Measurements from ENCODE around the gene RAB11FIP5. TPM values are rescaled to one million over a fixed set of nuclear protein-coding genes. Genes with fewer than 3 reads are reported as not detected.

The RAB11FIP5 gene
- total and polyA plus RNA-seq, 4 experiments from 2014 or later = 6.4 to 12.8 (median 11.2) TPM

- Mint-ChIP-seq H3K27ac (peak overlapping the region in 3 of 7 donors; percentile 6 to 80 (median 37)), H3K9me3 (no peaks in the 10 kb centered on the region), H3K4me1 (peaks cover 0 to 4% (median 0%) of the 10 kb centered on the region in 4 donors), H3K4me3 (no peak overlapping the region), H3K36me3 (peaks cover 0 to 3% of the 10 kb centered on the region in 2 donors), H3K27me3 (no peaks in the 10 kb centered on the region)
- ChIA-PET POLR2A (ENCODE audit: partially characterized antibody) (interaction anchor here (0.9 kb wide), 1 partner anchor 134 kb away, joined by 3 read pairs; no protein-coding TSS in a partner anchor), CTCF (ENCODE audit: partially characterized antibody) (interaction anchor here (0.8 to 3.2 kb wide), 3 partner anchors 9 to 99 kb away, joined by 3 to 10 read pairs (median 3); no protein-coding TSS in a partner anchor)
- H3K4me3 ChIP-seq (ENCODE audit: low read length in 2 of 2) = no peak overlapping the region
- DNase-seq = no peak
- no peaks in the 10 kb centered on the region for H3K4me1 ChIP-seq (ENCODE audit: insufficient read depth, low read length)
- H3K27me3 ChIP-seq (ENCODE audit: insufficient read depth, low read length) = no peaks in the 10 kb centered on the region
- no peaks in the 10 kb centered on the region for H3K9me3 ChIP-seq (ENCODE audit: control insufficient read depth in 1 of 2, low read length in 2 of 2)
- H3K36me3 ChIP-seq (ENCODE audit: insufficient read depth, low read length) = no peaks in the 10 kb centered on the region
- no peak overlapping the region for H3K27ac ChIP-seq (ENCODE audit: low read depth, low read length)
- intact Hi-C loops (cut with micrococcal nuclease) = no loop called here
Measured at GRCh38 chr2:73078457-73079411, 34.0 kb downstream of the RAB11FIP5 start.

- Histone ChIP-seq H3K4me3 (ENCODE audit: low read length in 2 of 2) (no peak overlapping the region), H3K36me3 (ENCODE audit: insufficient read depth, low read length) (no peaks in the 10 kb centered on the region), H3K27ac (ENCODE audit: low read depth, low read length) (no peak overlapping the region), H3K27me3 (ENCODE audit: insufficient read depth, low read length) (no peaks in the 10 kb centered on the region), H3K4me1 (ENCODE audit: insufficient read depth, low read length) (no peaks in the 10 kb centered on the region), H3K9me3 (ENCODE audit: control insufficient read depth in 1 of 2, low read length in 2 of 2) (no peaks in the 10 kb centered on the region)
- peaks cover 0 to 12% (median 0%) of the 10 kb centered on the region in 4 donors for H3K4me1 Mint-ChIP-seq
- no peak overlapping the region for H3K27ac Mint-ChIP-seq
- peaks cover 0 to 3% of the 10 kb centered on the region in 2 donors for H3K36me3 Mint-ChIP-seq
- intact Hi-C loops (cut with micrococcal nuclease) = no loop called here
- ChIA-PET CTCF (ENCODE audit: partially characterized antibody) (interaction anchor here (2.0 kb wide), 1 partner anchor 8 kb away, joined by 7 read pairs; no protein-coding TSS in a partner anchor), POLR2A (ENCODE audit: partially characterized antibody) (no interaction called here)
- no peaks in the 10 kb centered on the region for H3K27me3 Mint-ChIP-seq
- no peak for DNase-seq
- H3K9me3 Mint-ChIP-seq = no peaks in the 10 kb centered on the region
- no peak overlapping the region for H3K4me3 Mint-ChIP-seq
Measured at GRCh38 chr2:73077424-73077795, 35.3 kb downstream of the RAB11FIP5 start.

- CTCF ChIA-PET (ENCODE audit: partially characterized antibody) = interaction anchor here (2.0 kb wide), 1 partner anchor 9 kb away, joined by 7 read pairs; no protein-coding TSS in a partner anchor
- Histone ChIP-seq H3K9me3 (ENCODE audit: control insufficient read depth in 1 of 2, low read length in 2 of 2) (no peaks in the 10 kb centered on the region), H3K36me3 (ENCODE audit: insufficient read depth, low read length) (no peaks in the 10 kb centered on the region), H3K27ac (ENCODE audit: low read depth, low read length) (no peak overlapping the region), H3K27me3 (ENCODE audit: insufficient read depth, low read length) (no peaks in the 10 kb centered on the region), H3K4me1 (ENCODE audit: insufficient read depth, low read length) (peaks cover 4% of the 10 kb centered on the region), H3K4me3 (ENCODE audit: low read length in 2 of 2) (no peak overlapping the region)
- Mint-ChIP-seq H3K9me3 (no peaks in the 10 kb centered on the region), H3K27me3 (no peaks in the 10 kb centered on the region), H3K4me3 (no peak overlapping the region), H3K4me1 (peaks cover 3 to 18% (median 4%) of the 10 kb centered on the region in 4 donors), H3K27ac (peak overlapping the region in 2 of 7 donors; percentile 7 to 82), H3K36me3 (peaks cover 0 to 6% of the 10 kb centered on the region in 2 donors)
- intact Hi-C loops (cut with micrococcal nuclease) = no loop called here
- no peak for DNase-seq
- POLR2A ChIA-PET (ENCODE audit: partially characterized antibody) = no interaction called here
Measured at GRCh38 chr2:73076701-73077423, 35.9 kb downstream of the RAB11FIP5 start.

- POLR2A ChIA-PET (ENCODE audit: partially characterized antibody) = no interaction called here
- no peak overlapping the region for H3K4me3 Mint-ChIP-seq
- H3K36me3 Mint-ChIP-seq = peaks cover 0 to 11% of the 10 kb centered on the region in 2 donors
- DNase-seq = no peak
- H3K9me3 ChIP-seq (ENCODE audit: control insufficient read depth in 1 of 2, low read length in 2 of 2) = no peaks in the 10 kb centered on the region
- H3K27ac ChIP-seq (ENCODE audit: low read depth, low read length) = no peak overlapping the region
- no peaks in the 10 kb centered on the region for H3K27me3 Mint-ChIP-seq
- H3K4me3 ChIP-seq (ENCODE audit: low read length in 2 of 2) = no peak overlapping the region
- CTCF ChIA-PET (ENCODE audit: partially characterized antibody) = interaction anchor here (2.0 kb wide), 2 partner anchors 10 kb away, joined by 7 to 8 read pairs; no protein-coding TSS in a partner anchor
- intact Hi-C loops (cut with micrococcal nuclease) = no loop called here
- H3K4me1 Mint-ChIP-seq = peaks cover 5 to 24% (median 7%) of the 10 kb centered on the region in 4 donors
- peaks cover 6% of the 10 kb centered on the region for H3K4me1 ChIP-seq (ENCODE audit: insufficient read depth, low read length)
- no peaks in the 10 kb centered on the region for H3K9me3 Mint-ChIP-seq
- no peaks in the 10 kb centered on the region for H3K27me3 ChIP-seq (ENCODE audit: insufficient read depth, low read length)
- H3K27ac Mint-ChIP-seq = peak overlapping the region in 2 of 7 donors; percentile 7 to 12
- no peaks in the 10 kb centered on the region for H3K36me3 ChIP-seq (ENCODE audit: insufficient read depth, low read length)
Measured at GRCh38 chr2:73075477-73076373, 37.0 kb downstream of the RAB11FIP5 start.

GRCh38 chr2:73074110-73075069 lies 38.4 kb downstream of the RAB11FIP5 start:
- Mint-ChIP-seq H3K4me1 (peaks cover 14 to 35% (median 15%) of the 10 kb centered on the region in 4 donors), H3K4me3 (no peak overlapping the region), H3K9me3 (no peaks in the 10 kb centered on the region), H3K27ac (peak overlapping the region in 1 of 7 donors; percentile 25), H3K36me3 (peaks cover 0 to 11% of the 10 kb centered on the region in 2 donors), H3K27me3 (peaks cover 0 to 1% of the 10 kb centered on the region in 2 donors)
- peaks cover 14% of the 10 kb centered on the region for H3K4me1 ChIP-seq (ENCODE audit: insufficient read depth, low read length)
- H3K27ac ChIP-seq (ENCODE audit: low read depth, low read length) = no peak overlapping the region
- ChIA-PET CTCF (ENCODE audit: partially characterized antibody) (interaction anchor here (2.0 to 2.6 kb wide), 2 partner anchors 11 to 103 kb away, joined by 8 to 15 read pairs; no protein-coding TSS in a partner anchor), POLR2A (ENCODE audit: partially characterized antibody) (no interaction called here)
- H3K4me3 ChIP-seq (ENCODE audit: low read length in 2 of 2) = no peak overlapping the region
- no peaks in the 10 kb centered on the region for H3K9me3 ChIP-seq (ENCODE audit: control insufficient read depth in 1 of 2, low read length in 2 of 2)
- no peaks in the 10 kb centered on the region for H3K36me3 ChIP-seq (ENCODE audit: insufficient read depth, low read length)
- no peak for DNase-seq
- intact Hi-C loops (cut with micrococcal nuclease) = loop anchor here (5.0 kb wide), 2 partner anchors 218 to 1318 kb away; partner anchors contain the start of gene EGR4
- H3K27me3 ChIP-seq (ENCODE audit: insufficient read depth, low read length) = no peaks in the 10 kb centered on the region

GRCh38 chr2:73072416-73072815 lies 40.3 kb downstream of the RAB11FIP5 start:
- ChIA-PET POLR2A (ENCODE audit: partially characterized antibody) (no interaction called here), CTCF (ENCODE audit: partially characterized antibody) (interaction anchor here (1.4 to 2.6 kb wide), 3 partner anchors 10 to 105 kb away, joined by 4 to 15 read pairs (median 4); no protein-coding TSS in a partner anchor)
- Mint-ChIP-seq H3K27ac (peak overlapping the region; percentile 66 to 96 (median 92)), H3K4me1 (peaks cover 17 to 48% (median 20%) of the 10 kb centered on the region in 4 donors), H3K27me3 (peaks cover 0 to 1% of the 10 kb centered on the region in 2 donors), H3K9me3 (no peaks in the 10 kb centered on the region), H3K4me3 (peak overlapping the region; percentile 91 to 96 (median 94)), H3K36me3 (peaks cover 0 to 11% of the 10 kb centered on the region in 2 donors)
- Histone ChIP-seq H3K27ac (ENCODE audit: low read depth, low read length) (no peak overlapping the region), H3K36me3 (ENCODE audit: insufficient read depth, low read length) (no peaks in the 10 kb centered on the region), H3K4me3 (ENCODE audit: low read length in 2 of 2) (no peak overlapping the region), H3K4me1 (ENCODE audit: insufficient read depth, low read length) (peaks cover 14% of the 10 kb centered on the region), H3K27me3 (ENCODE audit: insufficient read depth, low read length) (no peaks in the 10 kb centered on the region), H3K9me3 (ENCODE audit: control insufficient read depth in 1 of 2, low read length in 2 of 2) (no peaks in the 10 kb centered on the region)
- no peak for DNase-seq
- intact Hi-C loops (cut with micrococcal nuclease) = loop anchor here (5.0 kb wide), 2 partner anchors 220 to 1320 kb away; partner anchors contain the start of gene EGR4

All from CD4-positive, alpha-beta memory T cell (primary cell).